HK-2 (cell line): ENCODE data around the gene KPNB1.

Source experiments
- DNase-seq: peaks from one replicate; pipeline ENCODE4 v3.0.0-alpha.2; 2018; ENCODE audit not compliant: unreplicated experiment

Gene KPNB1

DNA sequence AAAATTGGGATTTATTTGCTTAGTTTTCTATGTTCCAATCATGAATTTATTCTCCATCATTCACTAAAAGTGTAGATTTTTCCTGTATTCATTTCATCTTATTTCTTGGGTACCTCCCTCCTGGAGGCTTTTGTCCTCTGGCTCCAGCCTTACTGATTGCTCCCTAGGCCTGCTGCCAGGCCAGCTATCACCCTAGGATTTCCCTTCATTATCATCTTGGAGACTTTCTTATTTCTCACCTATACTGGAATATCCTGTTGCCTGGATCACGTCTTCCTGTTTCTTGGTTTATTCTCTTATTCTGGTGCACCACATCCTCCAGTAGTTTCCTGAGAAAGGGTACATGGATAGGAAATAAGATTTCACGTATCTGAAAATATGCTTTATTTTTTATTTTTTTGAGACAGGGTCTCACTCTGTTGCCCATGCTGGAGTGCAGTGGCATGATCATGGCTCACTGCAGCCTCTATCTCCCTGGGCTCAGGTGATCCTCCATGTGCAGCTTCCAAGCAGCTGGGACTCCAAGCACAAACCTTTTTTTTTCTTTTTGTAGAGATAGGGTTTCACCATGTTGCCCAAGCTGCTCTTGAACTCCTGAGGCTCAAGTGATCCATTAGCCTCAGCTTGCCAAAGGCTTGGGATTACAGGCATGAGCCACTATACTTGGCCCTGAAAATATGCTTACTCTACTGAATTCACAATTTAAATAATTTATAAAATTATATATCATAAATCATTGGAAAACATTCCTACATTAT lies 13.3 kb upstream of the KPNB1 start:
- no peak for DNase-seq

DNA sequence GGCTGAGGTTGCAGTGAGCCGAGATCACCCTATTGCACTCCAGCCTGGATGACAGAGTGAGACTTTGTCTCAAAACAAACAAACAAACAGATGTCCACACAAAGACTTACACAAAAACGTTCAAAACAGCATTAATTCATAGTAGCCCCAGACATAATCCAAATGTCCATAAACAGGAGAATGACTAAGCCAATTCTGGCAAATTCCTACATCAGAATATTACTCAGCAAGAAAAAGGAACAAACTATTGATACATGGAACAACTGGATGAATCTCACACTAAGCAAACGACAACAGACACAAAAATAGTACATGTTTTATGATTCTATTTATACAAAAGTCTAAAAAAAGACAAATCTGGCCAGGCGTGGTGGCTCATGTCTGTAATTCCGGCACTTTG lies 10.8 kb upstream of the KPNB1 start:
- no peak for DNase-seq

GRCh38 chr17:47640076-47640475 lies 9.6 kb upstream of the KPNB1 start:
- no peak for DNase-seq

DNA sequence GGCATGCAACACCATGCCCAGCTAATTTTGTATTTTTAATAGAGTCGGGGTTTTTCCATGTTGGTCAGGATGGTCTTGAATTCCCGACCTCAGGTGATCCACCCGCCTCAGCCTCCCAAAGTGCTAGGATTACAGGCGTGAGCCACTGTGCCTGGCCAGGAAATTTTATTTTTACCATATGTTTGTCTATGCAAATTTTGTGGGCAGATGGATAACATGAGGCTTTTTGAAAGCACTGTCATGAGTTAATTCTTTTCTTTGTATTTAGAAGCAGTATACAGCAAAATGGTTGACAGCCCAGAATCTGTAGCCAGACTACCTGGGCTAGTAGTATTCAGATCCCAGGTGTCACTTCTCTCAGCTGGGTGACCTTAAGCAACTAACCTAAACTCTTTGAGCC lies 8.5 kb upstream of the KPNB1 start:
- DNase-seq = no peak

DNA sequence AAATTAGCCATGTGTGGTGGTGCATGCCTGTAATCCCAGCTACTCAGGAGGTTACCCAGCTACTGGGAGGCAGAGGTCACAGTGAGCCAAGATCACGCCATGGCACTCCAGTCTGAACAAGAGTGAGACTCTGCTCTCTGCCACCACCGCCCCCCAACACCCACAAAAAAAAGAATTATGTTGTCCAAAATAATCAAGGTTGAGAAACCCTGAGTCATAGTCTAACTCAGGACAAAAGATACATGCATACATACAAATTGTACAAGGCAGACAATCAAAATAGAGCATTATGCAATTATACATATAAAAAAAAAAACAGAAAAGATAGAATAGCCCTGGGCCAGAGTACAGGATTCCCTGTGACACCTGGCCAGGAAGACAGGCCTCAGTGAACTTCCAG lies 6.6 kb upstream of the KPNB1 start:
- DNase-seq = no peak

DNA sequence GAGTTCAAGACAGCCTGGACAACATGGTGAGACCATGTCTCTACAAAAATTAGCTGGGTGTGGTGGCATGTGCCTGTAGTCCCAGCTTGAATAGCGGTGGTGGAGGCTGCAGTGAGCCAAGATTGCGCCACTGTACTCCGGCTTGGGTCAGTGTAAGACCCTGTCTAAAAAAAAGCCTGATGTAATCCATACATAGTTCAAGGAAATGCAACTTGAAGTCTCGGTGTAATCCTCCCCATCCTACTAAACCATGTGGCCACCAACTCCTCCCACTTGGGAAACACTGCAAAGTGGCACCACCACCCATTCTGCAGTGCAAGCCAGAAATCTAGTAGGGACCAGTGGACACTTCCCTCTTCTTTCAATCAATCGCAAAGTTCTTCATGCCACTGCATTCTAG lies 5.4 kb upstream of the KPNB1 start:
- no peak for DNase-seq

DNA sequence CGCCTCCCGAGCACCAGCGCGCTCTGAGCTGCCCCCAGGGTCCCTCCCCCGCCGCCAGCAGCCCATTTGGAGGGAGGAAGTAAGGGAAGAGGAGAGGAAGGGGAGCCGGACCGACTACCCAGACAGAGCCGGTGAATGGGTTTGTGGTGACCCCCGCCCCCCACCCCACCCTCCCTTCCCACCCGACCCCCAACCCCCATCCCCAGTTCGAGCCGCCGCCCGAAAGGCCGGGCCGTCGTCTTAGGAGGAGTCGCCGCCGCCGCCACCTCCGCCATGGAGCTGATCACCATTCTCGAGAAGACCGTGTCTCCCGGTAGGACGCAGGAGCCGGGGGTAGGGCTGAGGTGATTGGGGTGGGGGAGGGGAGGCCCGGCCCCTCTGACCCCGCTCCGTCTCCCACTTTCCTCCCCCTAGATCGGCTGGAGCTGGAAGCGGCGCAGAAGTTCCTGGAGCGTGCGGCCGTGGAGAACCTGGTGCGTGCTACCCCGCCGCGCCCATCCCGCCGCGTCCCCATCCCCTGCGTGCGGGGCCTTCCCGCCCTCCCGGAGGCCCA lies 329 bp downstream of the KPNB1 start:
- no peak for DNase-seq

GRCh38 chr17:47650525-47651522 lies 1.1 kb downstream of the KPNB1 start:
- peak; percentile 97 for DNase-seq

DNA sequence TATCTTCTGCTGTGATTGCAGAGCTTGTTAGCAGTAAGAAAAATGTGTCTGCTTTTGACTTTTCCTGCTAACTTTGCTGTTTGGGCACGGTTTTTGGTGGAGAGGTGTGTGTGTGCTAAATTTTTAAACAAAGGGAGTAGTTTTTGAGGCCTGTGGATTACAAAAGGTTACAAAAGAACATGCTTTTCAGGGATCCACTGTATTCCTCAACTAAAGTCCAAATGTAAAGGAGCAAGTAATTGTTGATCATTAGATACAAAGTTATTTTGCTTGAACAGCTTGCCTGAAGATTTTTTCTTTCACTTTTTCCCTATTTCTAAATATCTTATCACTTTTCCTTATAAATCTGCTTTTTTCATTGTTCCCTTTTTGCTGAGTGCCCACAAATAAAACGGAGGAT lies 2.0 kb downstream of the KPNB1 start:
- DNase-seq = no peak

DNA sequence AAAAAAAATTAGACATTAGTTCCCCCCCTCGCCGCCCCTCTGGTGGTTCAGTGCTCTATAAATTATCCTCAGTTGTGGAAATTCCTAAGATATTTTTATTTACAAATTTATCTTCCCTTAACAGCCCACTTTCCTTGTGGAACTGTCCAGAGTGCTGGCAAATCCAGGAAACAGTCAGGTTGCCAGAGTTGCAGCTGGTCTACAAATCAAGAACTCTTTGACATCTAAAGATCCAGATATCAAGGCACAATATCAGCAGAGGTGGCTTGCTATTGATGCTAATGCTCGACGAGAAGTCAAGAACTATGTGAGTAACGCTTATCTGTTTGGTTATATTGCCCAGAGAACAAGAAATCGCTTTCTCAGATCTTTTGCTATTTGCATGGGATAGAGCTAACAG lies 2.9 kb downstream of the KPNB1 start:
- DNase-seq = no peak

DNA sequence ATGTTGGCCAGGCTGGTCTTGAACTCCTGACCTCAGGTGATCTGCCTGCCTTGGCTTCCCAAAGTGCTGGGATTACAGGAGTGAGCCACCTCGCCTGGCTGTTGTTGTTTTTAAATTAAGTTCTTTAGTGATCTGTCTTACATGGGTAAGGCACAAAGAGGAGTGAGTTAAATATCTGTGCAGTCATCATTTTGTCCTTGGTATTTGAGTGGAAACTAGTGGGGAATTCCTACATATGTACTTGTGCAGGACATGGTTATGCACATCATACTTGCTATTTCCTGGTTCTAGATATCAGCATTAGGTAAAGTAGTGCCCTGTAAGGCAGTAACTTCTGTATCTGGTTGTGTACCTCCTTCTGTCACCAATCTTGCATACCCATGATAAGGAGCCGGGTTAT lies 3.7 kb downstream of the KPNB1 start:
- no peak for DNase-seq

- no peak for DNase-seq
These were observed 5.3 kb downstream of the KPNB1 start for GRCh38 chr17:47654991-47655390.

- no peak for DNase-seq
These were observed 10.4 kb downstream of the KPNB1 start for GRCh38 chr17:47660064-47660492.

- peak; percentile 63 for DNase-seq
These were observed 14.3 kb downstream of the KPNB1 start for GRCh38 chr17:47663912-47664623.

DNA sequence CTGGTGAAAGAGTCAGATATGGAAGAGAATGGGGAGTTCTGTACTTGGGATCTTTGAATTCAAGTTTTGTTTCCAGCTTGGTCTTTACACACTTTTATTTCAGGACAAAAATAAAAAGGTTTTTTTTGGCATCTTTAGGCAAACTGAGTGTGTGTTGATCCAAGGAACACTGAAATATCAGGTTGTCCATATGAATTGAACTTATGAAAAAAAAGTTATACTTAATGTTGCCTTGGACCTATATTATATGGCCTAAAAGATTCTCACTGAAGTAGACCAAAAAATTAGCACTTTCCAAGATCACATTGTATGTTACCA lies 14.9 kb downstream of the KPNB1 start:
- no peak for DNase-seq

GRCh38 chr17:47665655-47666054 lies 15.9 kb downstream of the KPNB1 start:
- no peak for DNase-seq

GRCh38 chr17:47669081-47669480 lies 19.4 kb downstream of the KPNB1 start:
- no peak for DNase-seq

- DNase-seq = no peak
These were observed 20.3 kb downstream of the KPNB1 start for GRCh38 chr17:47670064-47670463.

GRCh38 chr17:47674499-47674898 lies 24.8 kb downstream of the KPNB1 start:
- no peak for DNase-seq

- DNase-seq = no peak
These were observed 25.9 kb downstream of the KPNB1 start for GRCh38 chr17:47675380-47676198.

DNA sequence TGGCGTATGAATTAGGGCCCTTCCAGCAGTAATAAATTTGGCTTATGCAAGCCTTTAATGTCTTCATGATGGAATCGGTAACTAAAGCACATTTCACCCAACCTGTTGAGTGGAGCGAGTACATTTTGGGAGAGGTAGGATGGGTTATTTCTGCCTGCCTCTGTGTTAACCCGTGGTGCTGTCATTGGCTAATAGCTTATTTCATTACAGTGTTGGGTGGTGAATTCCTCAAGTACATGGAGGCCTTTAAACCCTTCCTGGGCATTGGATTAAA lies 26.4 kb downstream of the KPNB1 start:
- DNase-seq = no peak
